ENCODE results near the gene ZNF205. TPM values are rescaled to one million over a fixed set of nuclear protein-coding genes. Genes with fewer than 3 reads are reported as not detected.

The ZNF205 gene
- total and polyA plus RNA-seq, 9 of the 15 experiments (the other 6 are each of a cell fraction or from before 2014, with no cell fraction given): 2.4 to 11.8 (median 5.1) TPM; not detected in 2

DNA sequence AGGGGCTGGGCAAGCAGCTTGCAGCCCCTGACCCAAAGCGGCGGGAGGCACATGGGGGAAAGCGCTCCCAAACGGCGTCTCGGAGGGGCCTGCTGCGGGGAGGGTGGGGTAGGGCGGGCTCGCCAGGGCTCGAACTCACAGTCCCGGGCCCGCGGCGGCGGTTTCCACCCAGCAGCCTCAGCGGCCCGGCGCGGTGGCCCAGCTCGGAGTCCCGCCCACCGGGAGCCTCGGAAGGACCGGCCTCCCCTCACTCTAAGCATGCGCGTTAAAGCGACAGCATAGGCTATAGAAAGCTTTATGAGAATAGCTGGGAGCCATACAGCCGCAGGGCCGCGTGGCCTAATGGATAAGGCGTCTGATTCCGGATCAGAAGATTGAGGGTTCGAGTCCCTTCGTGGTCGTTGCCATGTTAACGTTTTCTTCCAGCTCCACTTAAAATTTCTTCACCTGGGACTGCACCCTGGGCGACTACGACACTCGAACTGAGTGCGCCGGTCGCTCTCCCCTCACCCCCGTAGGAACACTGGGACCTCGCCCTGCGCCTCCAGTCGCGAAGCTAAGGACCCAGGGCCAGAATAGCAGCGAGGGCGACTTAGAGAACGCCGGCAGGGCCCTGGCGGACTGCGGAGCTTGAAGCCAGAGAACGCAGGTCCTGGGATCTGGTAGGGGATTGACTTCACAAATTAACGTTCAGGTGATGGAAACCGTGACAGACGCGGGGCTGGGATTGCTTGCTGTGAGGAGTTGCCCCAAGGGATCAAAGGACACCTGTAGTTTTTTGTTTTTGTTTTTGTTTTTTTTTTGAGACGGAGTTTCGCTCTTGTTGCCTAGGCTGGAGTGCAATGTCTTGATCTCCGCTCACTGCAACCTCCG is 38.2 kb downstream of the ZNF205 start (continued):
- TF ChIP-seq ZFP1 (CRISPR knock-in tag; IDR thresholded peaks at IDR 0.05) (no peak), ZNF445 (CRISPR knock-in tag; IDR thresholded peaks at IDR 0.05; ENCODE audit: low read depth) (no peak), ZNF165 (CRISPR knock-in tag; IDR thresholded peaks at IDR 0.05; ENCODE audit: borderline replicate concordance) (no peak), XRCC4 (IDR thresholded peaks at IDR 0.05; ENCODE audit: extremely low read depth, insufficient read depth, insufficient read length) (no peak), ZNF41 (CRISPR knock-in tag; conservative IDR thresholded peaks at IDR 0.05) (no peak)
- TF ChIP-seq, protein P1, sequence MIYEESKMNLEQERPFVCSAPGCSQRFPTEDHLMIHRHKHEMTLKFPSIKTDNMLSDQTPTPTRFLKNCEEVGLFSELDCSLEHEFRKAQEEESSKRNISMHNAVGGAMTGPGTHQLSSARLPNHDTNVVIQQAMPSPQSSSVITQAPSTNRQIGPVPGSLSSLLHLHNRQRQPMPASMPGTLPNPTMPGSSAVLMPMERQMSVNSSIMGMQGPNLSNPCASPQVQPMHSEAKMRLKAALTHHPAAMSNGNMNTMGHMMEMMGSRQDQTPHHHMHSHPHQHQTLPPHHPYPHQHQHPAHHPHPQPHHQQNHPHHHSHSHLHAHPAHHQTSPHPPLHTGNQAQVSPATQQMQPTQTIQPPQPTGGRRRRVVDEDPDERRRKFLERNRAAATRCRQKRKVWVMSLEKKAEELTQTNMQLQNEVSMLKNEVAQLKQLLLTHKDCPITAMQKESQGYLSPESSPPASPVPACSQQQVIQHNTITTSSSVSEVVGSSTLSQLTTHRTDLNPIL (CRISPR knock-in tag; IDR thresholded peaks at IDR 0.05): no peak
- TF ChIP-seq, protein P2, sequence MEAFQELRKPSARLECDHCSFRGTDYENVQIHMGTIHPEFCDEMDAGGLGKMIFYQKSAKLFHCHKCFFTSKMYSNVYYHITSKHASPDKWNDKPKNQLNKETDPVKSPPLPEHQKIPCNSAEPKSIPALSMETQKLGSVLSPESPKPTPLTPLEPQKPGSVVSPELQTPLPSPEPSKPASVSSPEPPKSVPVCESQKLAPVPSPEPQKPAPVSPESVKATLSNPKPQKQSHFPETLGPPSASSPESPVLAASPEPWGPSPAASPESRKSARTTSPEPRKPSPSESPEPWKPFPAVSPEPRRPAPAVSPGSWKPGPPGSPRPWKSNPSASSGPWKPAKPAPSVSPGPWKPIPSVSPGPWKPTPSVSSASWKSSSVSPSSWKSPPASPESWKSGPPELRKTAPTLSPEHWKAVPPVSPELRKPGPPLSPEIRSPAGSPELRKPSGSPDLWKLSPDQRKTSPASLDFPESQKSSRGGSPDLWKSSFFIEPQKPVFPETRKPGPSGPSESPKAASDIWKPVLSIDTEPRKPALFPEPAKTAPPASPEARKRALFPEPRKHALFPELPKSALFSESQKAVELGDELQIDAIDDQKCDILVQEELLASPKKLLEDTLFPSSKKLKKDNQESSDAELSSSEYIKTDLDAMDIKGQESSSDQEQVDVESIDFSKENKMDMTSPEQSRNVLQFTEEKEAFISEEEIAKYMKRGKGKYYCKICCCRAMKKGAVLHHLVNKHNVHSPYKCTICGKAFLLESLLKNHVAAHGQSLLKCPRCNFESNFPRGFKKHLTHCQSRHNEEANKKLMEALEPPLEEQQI (IDR thresholded peaks at IDR 0.05): no peak
- TF ChIP-seq, protein P3, sequence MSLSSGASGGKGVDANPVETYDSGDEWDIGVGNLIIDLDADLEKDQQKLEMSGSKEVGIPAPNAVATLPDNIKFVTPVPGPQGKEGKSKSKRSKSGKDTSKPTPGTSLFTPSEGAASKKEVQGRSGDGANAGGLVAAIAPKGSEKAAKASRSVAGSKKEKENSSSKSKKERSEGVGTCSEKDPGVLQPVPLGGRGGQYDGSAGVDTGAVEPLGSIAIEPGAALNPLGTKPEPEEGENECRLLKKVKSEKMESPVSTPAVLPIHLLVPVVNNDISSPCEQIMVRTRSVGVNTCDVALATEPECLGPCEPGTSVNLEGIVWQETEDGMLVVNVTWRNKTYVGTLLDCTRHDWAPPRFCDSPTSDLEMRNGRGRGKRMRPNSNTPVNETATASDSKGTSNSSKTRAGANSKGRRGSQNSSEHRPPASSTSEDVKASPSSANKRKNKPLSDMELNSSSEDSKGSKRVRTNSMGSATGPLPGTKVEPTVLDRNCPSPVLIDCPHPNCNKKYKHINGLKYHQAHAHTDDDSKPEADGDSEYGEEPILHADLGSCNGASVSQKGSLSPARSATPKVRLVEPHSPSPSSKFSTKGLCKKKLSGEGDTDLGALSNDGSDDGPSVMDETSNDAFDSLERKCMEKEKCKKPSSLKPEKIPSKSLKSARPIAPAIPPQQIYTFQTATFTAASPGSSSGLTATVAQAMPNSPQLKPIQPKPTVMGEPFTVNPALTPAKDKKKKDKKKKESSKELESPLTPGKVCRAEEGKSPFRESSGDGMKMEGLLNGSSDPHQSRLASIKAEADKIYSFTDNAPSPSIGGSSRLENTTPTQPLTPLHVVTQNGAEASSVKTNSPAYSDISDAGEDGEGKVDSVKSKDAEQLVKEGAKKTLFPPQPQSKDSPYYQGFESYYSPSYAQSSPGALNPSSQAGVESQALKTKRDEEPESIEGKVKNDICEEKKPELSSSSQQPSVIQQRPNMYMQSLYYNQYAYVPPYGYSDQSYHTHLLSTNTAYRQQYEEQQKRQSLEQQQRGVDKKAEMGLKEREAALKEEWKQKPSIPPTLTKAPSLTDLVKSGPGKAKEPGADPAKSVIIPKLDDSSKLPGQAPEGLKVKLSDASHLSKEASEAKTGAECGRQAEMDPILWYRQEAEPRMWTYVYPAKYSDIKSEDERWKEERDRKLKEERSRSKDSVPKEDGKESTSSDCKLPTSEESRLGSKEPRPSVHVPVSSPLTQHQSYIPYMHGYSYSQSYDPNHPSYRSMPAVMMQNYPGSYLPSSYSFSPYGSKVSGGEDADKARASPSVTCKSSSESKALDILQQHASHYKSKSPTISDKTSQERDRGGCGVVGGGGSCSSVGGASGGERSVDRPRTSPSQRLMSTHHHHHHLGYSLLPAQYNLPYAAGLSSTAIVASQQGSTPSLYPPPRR (CRISPR knock-in tag; IDR thresholded peaks at IDR 0.05; ENCODE audit: borderline replicate concordance): no peak
- TF ChIP-seq, protein P4, sequence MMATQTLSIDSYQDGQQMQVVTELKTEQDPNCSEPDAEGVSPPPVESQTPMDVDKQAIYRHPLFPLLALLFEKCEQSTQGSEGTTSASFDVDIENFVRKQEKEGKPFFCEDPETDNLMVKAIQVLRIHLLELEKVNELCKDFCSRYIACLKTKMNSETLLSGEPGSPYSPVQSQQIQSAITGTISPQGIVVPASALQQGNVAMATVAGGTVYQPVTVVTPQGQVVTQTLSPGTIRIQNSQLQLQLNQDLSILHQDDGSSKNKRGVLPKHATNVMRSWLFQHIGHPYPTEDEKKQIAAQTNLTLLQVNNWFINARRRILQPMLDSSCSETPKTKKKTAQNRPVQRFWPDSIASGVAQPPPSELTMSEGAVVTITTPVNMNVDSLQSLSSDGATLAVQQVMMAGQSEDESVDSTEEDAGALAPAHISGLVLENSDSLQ (IDR thresholded peaks at IDR 0.05): peak; percentile 34; the same call in 1 of the 2 replicates
- TF ChIP-seq, protein P5, sequence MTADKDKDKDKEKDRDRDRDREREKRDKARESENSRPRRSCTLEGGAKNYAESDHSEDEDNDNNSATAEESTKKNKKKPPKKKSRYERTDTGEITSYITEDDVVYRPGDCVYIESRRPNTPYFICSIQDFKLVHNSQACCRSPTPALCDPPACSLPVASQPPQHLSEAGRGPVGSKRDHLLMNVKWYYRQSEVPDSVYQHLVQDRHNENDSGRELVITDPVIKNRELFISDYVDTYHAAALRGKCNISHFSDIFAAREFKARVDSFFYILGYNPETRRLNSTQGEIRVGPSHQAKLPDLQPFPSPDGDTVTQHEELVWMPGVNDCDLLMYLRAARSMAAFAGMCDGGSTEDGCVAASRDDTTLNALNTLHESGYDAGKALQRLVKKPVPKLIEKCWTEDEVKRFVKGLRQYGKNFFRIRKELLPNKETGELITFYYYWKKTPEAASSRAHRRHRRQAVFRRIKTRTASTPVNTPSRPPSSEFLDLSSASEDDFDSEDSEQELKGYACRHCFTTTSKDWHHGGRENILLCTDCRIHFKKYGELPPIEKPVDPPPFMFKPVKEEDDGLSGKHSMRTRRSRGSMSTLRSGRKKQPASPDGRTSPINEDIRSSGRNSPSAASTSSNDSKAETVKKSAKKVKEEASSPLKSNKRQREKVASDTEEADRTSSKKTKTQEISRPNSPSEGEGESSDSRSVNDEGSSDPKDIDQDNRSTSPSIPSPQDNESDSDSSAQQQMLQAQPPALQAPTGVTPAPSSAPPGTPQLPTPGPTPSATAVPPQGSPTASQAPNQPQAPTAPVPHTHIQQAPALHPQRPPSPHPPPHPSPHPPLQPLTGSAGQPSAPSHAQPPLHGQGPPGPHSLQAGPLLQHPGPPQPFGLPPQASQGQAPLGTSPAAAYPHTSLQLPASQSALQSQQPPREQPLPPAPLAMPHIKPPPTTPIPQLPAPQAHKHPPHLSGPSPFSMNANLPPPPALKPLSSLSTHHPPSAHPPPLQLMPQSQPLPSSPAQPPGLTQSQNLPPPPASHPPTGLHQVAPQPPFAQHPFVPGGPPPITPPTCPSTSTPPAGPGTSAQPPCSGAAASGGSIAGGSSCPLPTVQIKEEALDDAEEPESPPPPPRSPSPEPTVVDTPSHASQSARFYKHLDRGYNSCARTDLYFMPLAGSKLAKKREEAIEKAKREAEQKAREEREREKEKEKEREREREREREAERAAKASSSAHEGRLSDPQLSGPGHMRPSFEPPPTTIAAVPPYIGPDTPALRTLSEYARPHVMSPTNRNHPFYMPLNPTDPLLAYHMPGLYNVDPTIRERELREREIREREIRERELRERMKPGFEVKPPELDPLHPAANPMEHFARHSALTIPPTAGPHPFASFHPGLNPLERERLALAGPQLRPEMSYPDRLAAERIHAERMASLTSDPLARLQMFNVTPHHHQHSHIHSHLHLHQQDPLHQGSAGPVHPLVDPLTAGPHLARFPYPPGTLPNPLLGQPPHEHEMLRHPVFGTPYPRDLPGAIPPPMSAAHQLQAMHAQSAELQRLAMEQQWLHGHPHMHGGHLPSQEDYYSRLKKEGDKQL (CRISPR knock-in tag; IDR thresholded peaks at IDR 0.05; ENCODE audit: borderline replicate concordance): no peak
